NCI-H526 treated with DMSO at 0.1 percent for 48 hours (cell line): ENCODE measurements around the gene RUNX1.
"Not testable (repeated sequence)": the region's sequence is repeated elsewhere in the genome, so short reads cannot be mapped to it uniquely, and the experiment has no call there.

Experiments used
- DNase-seq: peaks from one replicate; lab custom pipeline; 2025; lab: John Stamatoyannopoulos, UW

RUNX1 gene

DNA sequence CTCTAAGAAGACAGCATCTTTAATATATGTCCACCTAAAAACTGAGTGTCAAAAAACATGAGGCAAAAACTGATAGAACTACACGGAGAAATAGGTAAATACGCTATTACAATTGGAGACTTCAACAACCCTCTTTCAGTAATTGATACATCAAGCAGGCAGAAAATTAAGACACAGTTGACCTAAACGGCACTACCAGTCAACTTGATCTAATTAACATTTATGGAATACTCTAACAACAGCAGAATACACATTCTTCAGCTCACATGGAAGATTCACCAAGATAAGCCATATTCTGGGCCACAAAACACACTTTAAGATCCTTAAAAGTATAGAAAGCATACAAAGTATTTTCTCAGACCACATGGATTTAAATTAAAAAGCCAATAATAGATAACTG lies 242.7 kb downstream of the RUNX1 start:
- no peak for DNase-seq

DNA sequence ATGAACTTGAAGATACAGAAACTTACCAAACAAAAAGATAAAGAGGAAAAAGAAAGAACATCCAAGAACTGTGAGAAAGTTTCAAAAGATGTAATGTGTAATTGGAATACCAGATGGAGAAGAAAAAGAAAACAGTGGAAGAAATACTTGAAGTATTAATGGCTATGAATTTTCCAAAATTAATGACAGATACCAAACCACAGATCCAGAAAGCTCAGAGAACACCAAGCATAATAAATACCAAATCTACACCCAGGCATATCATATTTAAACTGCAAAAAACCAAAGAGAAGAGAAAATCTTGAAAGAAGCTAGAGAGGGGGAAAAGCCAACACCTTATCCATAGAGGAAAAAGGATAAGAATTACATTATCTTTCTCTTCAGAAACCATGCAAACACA lies 243.9 kb downstream of the RUNX1 start:
- no peak for DNase-seq

DNA sequence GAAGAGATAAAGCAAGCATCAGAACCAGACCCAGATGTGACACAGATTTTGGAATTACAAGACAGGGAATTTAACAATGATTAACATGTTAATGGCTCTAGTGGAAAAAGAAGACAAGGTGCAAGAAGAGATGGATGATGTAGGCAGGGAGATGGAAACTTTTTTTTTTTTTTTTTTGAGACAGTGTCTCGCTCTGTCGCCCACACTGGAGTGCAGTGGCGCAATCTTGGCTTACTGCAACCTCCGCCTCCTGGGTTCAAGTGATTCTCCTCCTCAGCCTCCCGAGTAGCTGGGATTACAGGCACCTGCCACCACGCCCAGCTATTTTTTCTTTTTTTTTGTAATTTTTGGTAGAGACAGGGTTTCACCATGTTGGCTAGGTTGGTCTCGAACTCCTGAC lies 244.5 kb downstream of the RUNX1 start:
- DNase-seq = not testable (repeated sequence)

DNA sequence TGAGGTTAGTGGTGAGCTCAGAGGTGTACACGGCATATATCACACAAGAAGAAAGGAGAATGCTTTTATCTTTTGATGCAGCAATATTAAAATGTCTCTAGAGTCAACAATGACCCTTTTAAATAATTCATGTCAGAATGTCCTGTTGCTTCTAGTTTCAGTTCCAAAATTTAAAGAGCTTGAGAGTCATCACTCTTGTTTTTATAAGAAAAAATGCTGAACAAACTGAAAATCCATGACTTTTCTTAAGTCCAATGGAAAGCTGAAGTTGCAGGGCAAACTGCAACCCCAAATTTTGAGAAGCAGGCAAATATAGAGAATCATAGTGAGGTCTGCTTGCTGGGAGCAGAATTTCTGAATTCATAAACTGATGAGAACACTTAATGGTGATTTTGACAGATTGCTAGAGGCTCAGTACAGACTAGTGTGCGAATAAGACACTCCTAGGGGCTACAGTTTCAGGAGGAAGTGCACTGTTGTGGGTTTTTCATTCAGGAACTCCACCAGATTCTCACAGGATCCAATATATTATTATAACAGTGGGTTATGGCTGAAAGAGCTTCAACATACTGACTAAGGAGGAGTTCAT lies 245.2 kb downstream of the RUNX1 start:
- DNase-seq = no peak

DNA sequence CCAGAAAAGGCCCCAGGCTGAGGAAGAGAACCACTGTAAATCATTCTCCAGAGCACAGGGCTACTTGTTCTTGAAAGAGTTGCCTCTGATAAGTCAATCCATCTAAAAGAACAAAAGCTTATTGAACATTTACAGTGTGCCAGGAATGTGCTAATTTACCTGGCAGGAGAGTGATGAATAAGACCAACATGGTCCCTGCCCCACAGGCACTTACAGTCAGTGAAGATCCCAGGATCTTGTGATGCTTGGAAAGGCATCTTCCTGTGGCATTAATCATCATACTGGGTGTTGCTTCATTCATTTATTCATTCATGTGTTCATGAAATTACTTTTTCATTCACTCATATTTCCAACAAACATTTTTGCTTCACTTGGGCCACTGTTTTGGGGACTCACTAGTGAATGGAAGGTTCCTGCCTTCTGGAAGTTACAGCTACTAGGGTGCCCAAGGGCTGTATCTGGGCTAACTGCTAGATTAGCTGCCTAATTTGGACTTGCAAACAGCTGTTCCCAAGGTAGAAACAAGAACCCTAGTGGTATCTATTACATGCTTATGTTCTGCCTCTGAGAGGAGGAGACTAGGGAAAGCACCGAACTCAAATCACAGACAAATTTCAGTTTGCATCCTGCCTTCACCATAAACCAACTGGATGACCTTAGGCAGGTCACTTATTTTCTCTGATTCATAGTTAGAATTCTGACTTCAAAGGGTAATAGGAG lies 246.8 kb downstream of the RUNX1 start:
- DNase-seq = no peak

DNA sequence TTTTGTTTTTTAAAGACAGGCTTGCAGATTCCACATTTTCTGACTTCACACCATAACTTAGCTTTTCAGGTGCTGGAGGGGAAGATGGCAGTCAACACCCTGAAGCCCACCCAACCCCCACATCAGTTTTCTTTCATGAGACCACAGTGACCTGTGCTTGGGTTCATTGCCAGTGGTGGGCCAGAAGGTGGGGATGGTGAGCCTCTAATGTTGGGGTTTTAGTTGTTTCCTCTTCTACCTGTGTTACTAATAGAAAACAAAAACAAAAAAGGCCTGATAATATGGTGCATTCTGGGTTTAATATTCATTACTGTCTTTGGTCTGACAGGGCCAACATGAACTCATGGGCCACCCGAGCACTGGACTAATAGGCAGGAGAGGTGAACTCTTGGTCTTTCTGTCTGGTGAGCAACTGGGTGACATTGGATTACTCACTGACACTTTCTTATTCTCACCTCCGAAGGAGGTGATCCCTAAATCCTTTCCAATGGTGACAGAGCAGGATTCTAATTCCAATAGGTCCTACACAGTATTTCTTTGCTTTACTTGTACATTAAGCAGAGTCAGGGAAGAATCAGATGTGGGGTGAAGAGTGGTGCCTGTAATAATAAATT lies 247.5 kb downstream of the RUNX1 start:
- no peak for DNase-seq

DNA sequence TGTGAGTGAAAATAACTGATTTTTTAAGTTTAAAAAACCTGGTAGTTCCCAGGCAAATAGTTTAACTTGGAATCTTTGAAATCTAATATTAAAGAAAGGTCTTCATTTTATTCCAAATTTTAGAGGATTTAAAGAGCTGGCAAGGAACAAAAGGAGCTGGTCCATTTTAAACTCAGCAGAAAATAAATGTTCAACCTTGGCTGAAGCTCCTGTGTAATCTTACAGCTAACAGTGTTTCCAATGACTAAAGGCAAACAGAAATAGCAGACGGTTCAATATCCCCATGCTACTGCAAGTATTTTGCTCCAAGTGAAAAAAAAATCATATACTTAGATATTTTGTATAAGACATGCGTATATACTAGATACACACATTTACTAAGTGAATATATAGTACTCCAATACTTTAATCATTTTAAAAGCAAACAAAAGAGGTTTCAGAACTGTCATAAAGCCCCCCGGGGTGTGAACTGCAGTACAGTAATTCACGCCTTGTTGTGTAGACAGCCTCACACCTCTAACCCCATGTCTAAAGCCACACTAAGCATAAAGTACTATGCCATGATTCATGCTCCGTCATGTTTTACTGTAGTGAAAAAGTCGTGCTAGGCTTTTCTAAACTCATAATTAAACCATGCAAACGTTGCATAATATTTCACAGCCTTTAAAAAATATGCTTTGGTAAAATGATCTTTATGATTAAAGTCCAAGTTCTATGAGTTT lies 248.1 kb downstream of the RUNX1 start:
- DNase-seq = no peak

DNA sequence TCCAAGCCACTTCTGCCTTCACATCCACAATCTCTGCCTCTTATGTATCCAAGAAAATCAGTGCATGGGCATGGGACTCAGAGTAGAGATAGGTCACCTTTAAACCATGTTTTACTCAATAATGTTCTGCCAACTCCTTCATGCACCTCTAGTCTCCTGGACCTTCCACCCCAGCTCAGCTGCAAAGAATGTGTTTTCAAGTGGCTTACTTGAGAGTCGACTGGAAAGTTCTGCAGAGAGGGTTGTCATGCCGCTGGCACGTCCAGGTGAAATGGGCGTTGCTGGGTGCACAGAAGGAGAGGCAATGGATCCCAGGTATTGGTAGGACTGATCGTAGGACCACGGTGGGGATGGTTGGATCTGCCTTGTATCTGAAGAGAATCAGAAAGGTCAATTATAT lies 250.0 kb downstream of the RUNX1 start:
- DNase-seq = no peak

DNA sequence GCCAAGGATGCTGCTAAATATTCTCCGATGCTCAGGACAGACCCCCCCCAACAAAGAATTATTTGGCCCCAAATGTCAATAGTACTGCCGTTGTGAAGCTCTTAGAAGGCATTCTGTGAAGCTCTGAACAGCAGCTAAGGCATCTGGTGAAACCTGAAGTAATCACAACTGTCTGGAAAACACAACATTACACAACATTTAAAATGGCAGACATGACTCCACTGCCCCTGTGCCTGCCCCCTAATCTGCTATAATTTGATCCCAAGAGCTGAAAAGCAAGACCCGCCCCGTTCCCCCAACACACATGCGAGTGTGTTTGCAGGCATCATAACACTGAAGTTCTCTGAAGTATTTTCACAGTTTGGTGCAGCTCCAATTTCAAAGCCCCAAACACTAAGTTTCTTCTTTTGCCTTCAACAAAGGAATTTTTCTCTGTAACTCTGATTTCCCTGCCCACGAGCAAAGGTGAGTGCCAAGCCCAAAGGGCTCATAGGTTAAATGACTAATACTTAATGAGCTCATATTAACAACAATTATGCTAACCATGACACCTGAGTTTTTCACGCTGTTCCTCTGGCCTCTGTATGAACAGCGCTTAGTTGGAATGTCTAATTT lies 251.1 kb downstream of the RUNX1 start:
- no peak for DNase-seq

DNA sequence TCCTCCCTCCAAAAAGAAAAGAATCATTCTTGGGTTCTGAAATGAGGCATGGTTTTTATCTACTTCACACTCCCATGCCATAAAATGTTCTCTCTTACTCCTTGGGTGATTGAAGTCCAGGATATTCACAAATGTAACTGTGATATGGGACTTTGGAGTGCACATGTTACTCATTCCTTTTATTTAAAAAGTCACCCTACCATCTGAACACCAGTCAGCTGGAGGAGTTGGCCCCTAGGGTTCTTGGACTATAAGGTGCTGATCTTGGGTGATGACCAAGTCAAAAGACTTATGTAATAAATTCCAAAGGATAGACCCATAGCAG lies 251.9 kb downstream of the RUNX1 start:
- DNase-seq = no peak

DNA sequence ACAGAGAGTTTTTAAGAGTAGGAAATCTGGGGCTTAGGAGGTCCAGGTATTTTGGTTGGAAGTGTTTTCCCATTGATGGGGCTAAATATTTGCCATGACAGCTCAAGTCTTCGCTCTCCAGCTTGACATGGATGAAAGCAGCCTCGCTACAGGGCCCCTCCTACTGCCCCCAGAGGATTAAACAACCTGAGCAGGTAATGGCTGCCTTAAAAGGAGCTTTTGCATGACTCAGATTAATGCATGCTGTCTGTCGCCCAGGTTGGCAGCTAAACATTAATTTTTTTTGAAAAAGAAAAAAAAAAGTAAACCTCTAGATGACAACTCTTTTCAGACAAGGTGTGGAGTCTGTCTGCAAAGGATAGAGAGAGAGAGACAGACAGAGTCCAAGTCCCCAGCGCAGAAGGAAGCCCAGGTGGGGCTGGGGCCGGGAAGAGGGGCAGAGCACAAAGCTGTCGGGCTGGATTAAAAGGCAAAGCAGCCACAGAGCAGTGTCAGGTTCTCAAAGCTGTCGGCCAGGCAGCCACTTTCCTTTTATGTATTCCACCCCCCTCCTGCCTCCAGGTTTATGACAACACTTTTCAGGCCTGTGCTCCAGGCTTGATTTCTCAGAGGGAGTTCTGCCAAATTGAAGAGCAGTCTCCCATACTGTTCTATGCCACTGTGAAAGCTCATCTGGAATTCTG lies 252.4 kb downstream of the RUNX1 start:
- peak; percentile 83 for DNase-seq

DNA sequence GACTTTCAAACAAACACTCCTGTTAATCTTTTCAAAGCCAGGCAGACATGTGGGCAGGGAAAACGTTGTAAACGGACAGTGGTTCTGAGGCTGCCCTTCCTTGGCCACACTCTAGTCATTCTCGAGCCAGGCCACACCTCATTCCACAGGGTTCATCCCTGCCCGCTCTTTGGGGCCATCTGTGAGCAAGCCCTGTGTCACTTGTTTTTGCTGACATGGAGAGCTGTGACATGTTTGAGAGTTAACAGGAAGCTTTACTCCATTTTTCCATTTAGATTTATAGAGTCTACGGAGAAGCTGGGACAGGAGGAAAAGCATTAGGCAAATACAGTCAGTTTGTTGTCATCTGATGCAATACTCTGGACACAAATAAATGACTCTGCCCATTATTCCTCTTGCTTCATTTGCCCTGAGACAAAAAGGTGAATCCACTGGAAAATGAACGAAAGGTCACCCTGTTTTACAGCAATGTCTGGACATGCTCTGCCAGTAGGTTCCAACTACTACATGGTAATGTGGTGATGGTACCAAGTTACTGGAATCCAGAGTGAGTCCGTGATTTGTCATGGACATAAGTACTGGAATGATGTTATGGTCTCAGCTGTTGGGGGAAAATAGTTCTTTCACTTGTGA lies 253.4 kb downstream of the RUNX1 start:
- peak; percentile 29 for DNase-seq

DNA sequence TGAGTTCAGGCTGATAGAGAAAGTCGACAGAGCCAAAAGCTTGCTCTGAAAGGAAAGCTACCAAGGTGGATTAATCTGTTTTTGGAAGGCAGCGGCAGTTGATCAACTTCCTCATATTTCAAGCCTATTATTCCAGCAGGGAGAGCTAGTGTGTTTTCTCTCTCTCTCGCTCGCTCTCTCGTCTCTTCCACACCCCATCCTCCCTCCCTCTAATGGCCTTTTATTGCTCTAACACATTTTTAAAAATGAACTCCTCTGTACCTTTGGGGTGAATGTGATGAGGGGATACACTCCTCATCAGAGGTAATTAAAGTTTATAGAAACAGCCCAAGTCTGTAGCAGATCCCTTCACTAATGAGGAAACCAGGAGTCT lies 253.9 kb downstream of the RUNX1 start:
- peak; percentile 58 for DNase-seq

DNA sequence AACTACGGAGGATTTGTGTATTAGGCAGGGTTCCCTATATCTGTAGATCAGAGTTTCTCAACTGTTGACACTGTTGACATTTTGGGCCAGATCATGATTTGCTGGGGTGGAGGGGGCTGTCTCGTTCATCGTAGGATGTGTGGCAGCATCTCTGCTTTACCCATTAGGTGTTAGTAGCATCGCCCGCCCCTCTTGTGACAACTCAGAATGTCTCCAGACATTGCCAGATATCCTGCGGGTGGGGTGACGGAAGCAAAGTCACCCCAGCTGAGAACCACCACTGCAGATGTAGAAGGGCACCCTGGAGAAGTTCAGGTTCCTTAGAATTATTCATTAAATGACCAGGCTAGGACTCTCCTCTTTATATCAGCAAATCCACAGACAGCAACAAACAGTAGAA lies 254.4 kb downstream of the RUNX1 start:
- DNase-seq = no peak

DNA sequence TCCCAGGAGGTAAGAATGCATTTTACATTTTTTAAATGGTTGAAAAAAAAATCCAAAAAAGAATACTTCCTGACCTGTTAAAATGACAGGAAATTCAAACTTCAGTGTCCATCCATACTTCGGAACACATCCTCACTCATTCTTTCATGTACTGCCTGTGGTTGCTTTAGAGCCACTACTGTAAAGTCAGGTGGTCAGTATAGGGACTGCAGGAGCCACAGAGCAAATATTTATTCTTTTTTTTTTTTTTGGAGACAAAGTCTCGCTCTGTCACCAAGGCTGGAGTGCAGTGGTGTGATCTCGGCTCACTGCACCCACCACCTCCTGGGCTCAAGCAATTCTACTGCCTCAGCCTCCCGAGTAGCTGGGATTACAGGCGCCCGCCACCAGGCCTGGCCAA lies 255.6 kb downstream of the RUNX1 start:
- DNase-seq = no peak

DNA sequence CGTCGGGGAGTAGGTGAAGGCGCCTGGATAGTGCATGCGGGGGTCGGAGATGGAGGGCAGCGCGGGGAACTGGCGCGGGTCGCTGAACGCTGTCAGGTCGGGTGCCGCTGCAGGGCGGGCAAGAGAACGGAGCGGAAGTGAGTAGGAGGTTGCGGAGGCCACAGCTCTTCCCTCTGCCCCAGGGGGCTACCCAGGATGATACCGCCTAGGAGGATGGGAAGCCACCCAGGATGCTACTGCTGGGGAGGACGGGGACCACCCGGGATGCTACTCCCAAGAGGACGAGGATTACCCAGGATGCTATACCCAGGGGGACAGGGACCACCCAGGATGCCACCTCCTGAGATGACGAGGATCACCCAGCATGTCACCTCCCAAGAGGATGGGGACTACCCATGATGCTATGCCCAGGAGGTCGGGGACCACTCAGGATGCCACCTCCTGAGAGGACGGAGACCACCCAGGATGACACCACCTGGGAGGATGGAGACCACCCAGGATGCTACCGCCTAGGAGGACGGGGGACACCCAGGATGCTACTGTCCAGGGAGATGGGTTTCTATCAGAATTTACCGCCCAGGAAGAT lies 256.5 kb downstream of the RUNX1 start:
- DNase-seq = peak; percentile 22

DNA sequence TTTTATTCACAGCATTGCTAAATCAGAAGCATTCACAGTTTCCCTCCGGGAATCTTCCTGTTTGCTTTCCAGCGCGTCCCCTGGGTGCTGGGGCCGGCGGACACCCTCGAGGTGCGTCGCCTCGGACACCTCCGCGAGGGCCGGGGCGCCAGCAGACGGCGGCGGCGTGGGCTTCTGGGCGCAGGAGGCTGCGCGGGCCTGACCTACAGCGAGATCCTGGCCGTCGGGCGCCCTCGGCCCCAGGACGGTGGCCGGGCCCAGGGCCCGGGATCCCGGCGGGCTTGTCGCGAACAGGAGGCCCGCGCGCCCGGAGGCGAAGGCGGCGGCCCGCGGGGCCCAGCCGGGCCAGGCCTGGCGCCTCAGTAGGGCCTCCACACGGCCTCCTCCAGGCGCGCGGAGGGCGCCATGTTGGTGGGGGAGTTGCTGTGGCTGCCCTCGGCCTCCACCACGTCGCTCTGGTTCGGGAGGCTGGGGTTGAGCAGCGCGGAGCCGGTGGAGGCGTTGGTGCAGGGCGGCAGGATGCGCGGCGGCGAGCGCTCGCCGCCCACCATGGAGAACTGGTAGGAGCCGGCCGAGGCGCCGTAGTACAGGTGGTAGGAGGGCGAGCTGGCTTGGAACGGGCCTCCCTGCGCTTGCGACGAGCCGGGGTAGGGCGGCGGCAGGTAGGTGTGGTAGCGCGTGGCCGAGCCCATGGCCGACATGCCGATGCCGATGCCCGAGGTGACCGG lies 257.2 kb downstream of the RUNX1 start:
- DNase-seq = no peak

DNA sequence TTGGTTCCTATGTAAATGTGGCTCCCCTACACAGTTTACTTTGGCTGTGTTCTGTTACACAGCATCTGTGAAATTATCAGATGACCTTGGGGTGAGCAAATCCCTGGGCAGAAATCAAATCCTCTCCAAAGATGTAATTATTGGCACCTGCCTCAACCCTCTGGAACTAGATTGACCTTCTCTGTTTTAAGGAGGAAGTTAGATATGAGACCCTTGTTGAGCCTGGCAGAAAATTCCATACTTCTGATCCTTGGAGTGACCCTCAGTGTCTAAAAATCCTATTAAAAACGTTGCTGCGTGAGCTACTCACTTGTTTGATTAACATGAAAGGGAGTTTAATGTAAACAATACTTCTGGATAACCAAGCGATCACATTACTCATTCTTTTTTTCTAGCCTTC lies 258.3 kb downstream of the RUNX1 start:
- DNase-seq = no peak

DNA sequence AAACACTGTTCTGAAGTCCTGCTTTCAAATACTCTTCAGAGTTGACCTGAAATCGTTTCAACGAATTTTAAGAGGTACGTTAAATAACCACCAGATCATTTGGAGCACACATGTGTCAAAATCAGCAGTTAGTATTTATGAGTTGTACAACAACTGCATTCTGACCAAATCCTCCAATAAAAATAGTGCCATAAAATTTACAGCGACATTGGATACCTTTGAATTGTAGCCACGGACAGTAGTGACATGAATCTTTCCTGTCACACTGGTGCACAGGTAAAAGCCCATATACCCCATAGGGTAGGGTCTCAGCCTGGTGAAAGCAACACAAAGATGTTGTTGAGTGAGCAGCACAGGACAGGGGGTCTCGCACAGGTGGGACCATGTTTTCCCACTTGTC lies 258.8 kb downstream of the RUNX1 start:
- DNase-seq = no peak

DNA sequence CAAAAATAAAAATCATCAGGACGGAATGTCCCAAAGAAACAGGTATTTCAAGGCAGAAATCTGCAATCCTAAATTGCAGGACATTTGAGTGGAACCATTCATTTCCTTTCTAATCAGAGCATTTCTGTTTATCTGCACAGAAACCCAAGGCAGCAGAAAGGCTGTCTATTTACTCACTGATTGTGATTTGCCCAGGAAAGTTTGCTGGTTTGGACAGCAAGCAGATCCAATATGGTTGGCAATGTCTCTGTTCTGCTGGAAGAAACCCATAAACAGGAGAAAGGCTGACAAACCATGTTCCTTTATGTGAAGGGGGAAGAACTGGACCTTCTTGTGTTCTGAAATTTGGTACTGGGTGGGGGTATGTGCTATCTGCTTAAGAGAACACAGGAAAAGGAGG lies 260.2 kb downstream of the RUNX1 start:
- no peak for DNase-seq

DNA sequence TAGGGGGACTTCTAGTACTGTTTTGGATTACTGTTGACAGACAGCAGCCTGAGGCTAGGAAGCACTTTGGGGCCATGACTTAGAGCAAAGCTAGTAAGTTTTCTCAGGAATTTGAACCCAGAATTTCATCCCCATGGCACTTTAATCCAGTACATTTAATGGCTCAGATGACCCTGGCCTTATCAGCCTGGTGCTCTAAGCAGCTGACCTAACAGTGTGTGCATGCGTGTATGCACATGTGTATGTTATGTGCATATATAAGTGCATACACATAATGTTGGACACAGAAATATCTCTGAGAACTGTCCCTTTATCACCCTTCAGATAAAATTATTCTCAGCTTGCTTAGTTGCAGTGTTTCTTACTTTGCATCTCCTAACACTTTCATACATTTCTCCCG lies 265.3 kb downstream of the RUNX1 start:
- DNase-seq = no peak
